Stimulated activated naive CD4-positive, alpha-beta T cell treated with Interleukin-2 at 50 U/mL for 16 hours (primary cell): ENCODE measurements around the gene HCN2.

Experiments
- DNase-seq: peaks from one replicate; lab custom pipeline; 2025; lab: John Stamatoyannopoulos, UW

HCN2 gene

GRCh38 chr19:589693-590395 lies at the start of gene HCN2:
HCN2 (plus strand) TSS chr19:589881; CDS start chr19:589946, 65 bp downstream.
- no peak for DNase-seq

- DNase-seq, result no peak
These were observed 48.6 kb upstream of the HCN2 start for GRCh38 chr19:540867-541637.

GRCh38 chr19:541699-542098 lies 48.0 kb upstream of the HCN2 start:
- no peak for DNase-seq

GRCh38 chr19:542173-542866 lies 47.4 kb upstream of the HCN2 start:
- DNase-seq, result no peak

GRCh38 chr19:543910-544608 lies 45.6 kb upstream of the HCN2 start, which contains the start of gene GZMM:
GZMM (plus strand) TSS chr19:544053; CDS start chr19:544072, 19 bp downstream.
- DNase-seq, result peak; percentile 71

- DNase-seq, result no peak
These were observed 42.6 kb upstream of the HCN2 start for GRCh38 chr19:547117-547516.

- DNase-seq, result no peak
These were observed 41.6 kb upstream of the HCN2 start for GRCh38 chr19:547836-548720.

- DNase-seq, result no peak
These were observed 40.5 kb upstream of the HCN2 start for GRCh38 chr19:548886-549830.

GRCh38 chr19:554817-555216 lies 34.9 kb upstream of the HCN2 start:
- no peak for DNase-seq

GRCh38 chr19:555474-555808 lies 34.2 kb upstream of the HCN2 start:
- DNase-seq, result no peak

- DNase-seq, result no peak
These were observed 32.9 kb upstream of the HCN2 start for GRCh38 chr19:556611-557382.

- DNase-seq, result no peak
These were observed 30.8 kb upstream of the HCN2 start for GRCh38 chr19:558770-559439.

GRCh38 chr19:560121-560520 lies 29.6 kb upstream of the HCN2 start:
- DNase-seq, result no peak

- no peak for DNase-seq
These were observed 23.3 kb upstream of the HCN2 start for GRCh38 chr19:566403-566802.

GRCh38 chr19:566844-567243 lies 22.8 kb upstream of the HCN2 start:
- DNase-seq, result no peak

GRCh38 chr19:567296-567900 lies 22.3 kb upstream of the HCN2 start:
- no peak for DNase-seq

GRCh38 chr19:570251-570686 lies 19.4 kb upstream of the HCN2 start:
- DNase-seq, result no peak

- peak; percentile 30 for DNase-seq
These were observed 18.6 kb upstream of the HCN2 start for GRCh38 chr19:570937-571565.
